Measurements from ENCODE around the gene DENND6B. TPM values are rescaled to one million over a fixed set of nuclear protein-coding genes. Genes with fewer than 3 reads are reported as not detected.
A peak's percentile ranks its signal among the peaks of the same experiment; 100 is the strongest.

Gene DENND6B
- total and polyA plus RNA-seq, 2 experiments from 2014 or later, result 0.71 to 1.3 TPM

GRCh38 chr22:50298266-50298637 is 28.6 kb downstream of the DENND6B start:
- peaks cover 28% of the 10 kb centered on the region for H3K27me3 Mint-ChIP-seq (ENCODE audit: insufficient read depth, low read depth, poor library complexity)
- H3K4me3 Mint-ChIP-seq, result no peak overlapping the region; the same call in 2 of the 3 replicates
- H3K4me3 ChIP-seq, result no peak overlapping the region
- TF ChIP-seq ZNF462 (CRISPR knock-in tag; IDR thresholded peaks at IDR 0.05), result no peak
- TF ChIP-seq EZH2 (IDR thresholded peaks at IDR 0.05; ENCODE audit: low read depth, unreplicated experiment), result no peak
- TF ChIP-seq ETS1 (IDR thresholded peaks at IDR 0.05), result no peak
- TF ChIP-seq POLR2AphosphoS5 (IDR thresholded peaks at IDR 0.05; ENCODE audit: low read depth), result no peak
- no peak for TF ChIP-seq REST (IDR thresholded peaks at IDR 0.05; ENCODE audit: unreplicated experiment)
- TF ChIP-seq EZH2phosphoT487 (IDR thresholded peaks at IDR 0.05; ENCODE audit: unreplicated experiment), result no peak
- TF ChIP-seq NANOG (IDR thresholded peaks at IDR 0.05; ENCODE audit: borderline replicate concordance), result no peak
- TF ChIP-seq CTCF (conservative IDR thresholded peaks at IDR 0.05; ENCODE audit: low read depth in 2 of 2), result no peak
- TF ChIP-seq ZNF114 (CRISPR knock-in tag; IDR thresholded peaks at IDR 0.05), result no peak
- TF ChIP-seq ZNF331 (CRISPR knock-in tag; IDR thresholded peaks at IDR 0.05; ENCODE audit: low read depth), result no peak
- no peak for TF ChIP-seq CREB1 (CRISPR knock-in tag; IDR thresholded peaks at IDR 0.05; ENCODE audit: low read depth)
- no peak for TF ChIP-seq STAT1 (IDR thresholded peaks at IDR 0.05; ENCODE audit: unreplicated experiment)
- no peak for TF ChIP-seq JUNB (IDR thresholded peaks at IDR 0.05; ENCODE audit: unreplicated experiment)
- peaks cover 5% of the 10 kb centered on the region; the same call in 1 of the 2 replicates for H4K20me1 ChIP-seq (replicated peaks; ENCODE audit: insufficient read depth)
- no peak overlapping the region for H2AFZ ChIP-seq
- H3K4me2 ChIP-seq, result peak overlapping the region; percentile 43; the same call in 1 of the 2 replicates
- no peaks in the 10 kb centered on the region for H3K9me2 ChIP-seq (ENCODE audit: insufficient read depth)
- no peaks in the 10 kb centered on the region for H3K9me3 Mint-ChIP-seq
- peaks cover 42% of the 10 kb centered on the region for H3K79me2 ChIP-seq (replicated peaks; ENCODE audit: insufficient read depth)
- no peak overlapping the region for H3K27ac ChIP-seq (ENCODE audit: low read depth)
- peaks cover 21% of the 10 kb centered on the region; the same call in 1 of the 2 replicates for H3K4me1 ChIP-seq (ENCODE audit: insufficient read depth)
- no peak for DNase-seq (ENCODE audit: low spot score)
- no peak for ATAC-seq
- H3K36me3 ChIP-seq (ENCODE audit: insufficient read depth), result no peaks in the 10 kb centered on the region
- H3F3A ChIP-seq (replicated peaks; ENCODE audit: low read depth), result no peaks in the 10 kb centered on the region; the same call in 1 of the 2 replicates
- H3K4me1 Mint-ChIP-seq, result peaks cover 6% of the 10 kb centered on the region; the same call in 2 of the 3 replicates
- H3K36me3 Mint-ChIP-seq (ENCODE audit: low read depth), result no peaks in the 10 kb centered on the region
- H3K27ac Mint-ChIP-seq, result no peak overlapping the region
- no peaks in the 10 kb centered on the region for H3K27me3 ChIP-seq (ENCODE audit: insufficient read depth)

Data from GM23338 (cell line).